ENCODE data around the gene SOHLH2. TPM values are rescaled to one million over a fixed set of nuclear protein-coding genes. Genes with fewer than 3 reads are reported as not detected.

SOHLH2 gene
- total RNA-seq, 1 donor from 2014 or later, result not detected

GRCh38 chr13:36126491-36126890 lies 87.9 kb downstream of the SOHLH2 start:
- TF ChIP-seq, protein P1, sequence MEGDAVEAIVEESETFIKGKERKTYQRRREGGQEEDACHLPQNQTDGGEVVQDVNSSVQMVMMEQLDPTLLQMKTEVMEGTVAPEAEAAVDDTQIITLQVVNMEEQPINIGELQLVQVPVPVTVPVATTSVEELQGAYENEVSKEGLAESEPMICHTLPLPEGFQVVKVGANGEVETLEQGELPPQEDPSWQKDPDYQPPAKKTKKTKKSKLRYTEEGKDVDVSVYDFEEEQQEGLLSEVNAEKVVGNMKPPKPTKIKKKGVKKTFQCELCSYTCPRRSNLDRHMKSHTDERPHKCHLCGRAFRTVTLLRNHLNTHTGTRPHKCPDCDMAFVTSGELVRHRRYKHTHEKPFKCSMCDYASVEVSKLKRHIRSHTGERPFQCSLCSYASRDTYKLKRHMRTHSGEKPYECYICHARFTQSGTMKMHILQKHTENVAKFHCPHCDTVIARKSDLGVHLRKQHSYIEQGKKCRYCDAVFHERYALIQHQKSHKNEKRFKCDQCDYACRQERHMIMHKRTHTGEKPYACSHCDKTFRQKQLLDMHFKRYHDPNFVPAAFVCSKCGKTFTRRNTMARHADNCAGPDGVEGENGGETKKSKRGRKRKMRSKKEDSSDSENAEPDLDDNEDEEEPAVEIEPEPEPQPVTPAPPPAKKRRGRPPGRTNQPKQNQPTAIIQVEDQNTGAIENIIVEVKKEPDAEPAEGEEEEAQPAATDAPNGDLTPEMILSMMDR (IDR thresholded peaks at IDR 0.05; ENCODE audit: unreplicated experiment), result no peak
- Mint-ChIP-seq H3K4me3 (ENCODE audit: unreplicated experiment) (no peak overlapping the region), H3K36me3 (ENCODE audit: low read depth, unreplicated experiment) (no peaks in the 10 kb centered on the region), H3K9me3 (ENCODE audit: unreplicated experiment) (no peaks in the 10 kb centered on the region), H3K27me3 (ENCODE audit: unreplicated experiment) (peaks cover 5% of the 10 kb centered on the region), H3K27ac (ENCODE audit: unreplicated experiment) (no peak overlapping the region), H3K4me1 (ENCODE audit: unreplicated experiment) (no peaks in the 10 kb centered on the region)
- no peak for DNase-seq (ENCODE audit: low spot score)

GRCh38 chr13:36125841-36126240 lies 88.5 kb downstream of the SOHLH2 start:
- Mint-ChIP-seq H3K9me3 (ENCODE audit: unreplicated experiment) (no peaks in the 10 kb centered on the region), H3K4me1 (ENCODE audit: unreplicated experiment) (no peaks in the 10 kb centered on the region), H3K27me3 (ENCODE audit: unreplicated experiment) (peaks cover 5% of the 10 kb centered on the region), H3K36me3 (ENCODE audit: low read depth, unreplicated experiment) (no peaks in the 10 kb centered on the region), H3K4me3 (ENCODE audit: unreplicated experiment) (no peak overlapping the region), H3K27ac (ENCODE audit: unreplicated experiment) (no peak overlapping the region)
- TF ChIP-seq, protein P1 (IDR thresholded peaks at IDR 0.05; ENCODE audit: unreplicated experiment), result no peak
- no peak for DNase-seq (ENCODE audit: low spot score)

GRCh38 chr13:36124236-36124822 lies 90.0 kb downstream of the SOHLH2 start:
- Mint-ChIP-seq H3K36me3 (ENCODE audit: low read depth, unreplicated experiment) (no peaks in the 10 kb centered on the region), H3K4me3 (ENCODE audit: unreplicated experiment) (no peak overlapping the region), H3K27me3 (ENCODE audit: unreplicated experiment) (no peaks in the 10 kb centered on the region), H3K9me3 (ENCODE audit: unreplicated experiment) (no peaks in the 10 kb centered on the region), H3K4me1 (ENCODE audit: unreplicated experiment) (no peaks in the 10 kb centered on the region), H3K27ac (ENCODE audit: unreplicated experiment) (no peak overlapping the region)
- TF ChIP-seq, protein P1 (IDR thresholded peaks at IDR 0.05; ENCODE audit: unreplicated experiment), result no peak
- DNase-seq (ENCODE audit: low spot score), result no peak

Other genes starting within 250 kb of the SOHLH2 start
- gene DCLK1, start 83.2 kb downstream of the SOHLH2 start, total RNA-seq (ENCODE audit: unreplicated experiment), result 1.6 TPM
- 3.1 TPM for gene CCDC169, start 83.3 kb upstream of the SOHLH2 start, total RNA-seq (ENCODE audit: unreplicated experiment)
- 32.6 TPM for gene SPART, start 131.8 kb upstream of the SOHLH2 start, total RNA-seq (ENCODE audit: unreplicated experiment)
- gene CCNA1, start 217.9 kb upstream of the SOHLH2 start, total RNA-seq (ENCODE audit: unreplicated experiment), result not detected

All from endothelial cell (in vitro differentiated cells).